GM19035 (cell line): Measurements from ENCODE around the gene FUT3.
"Not testable (repeated sequence)": the region's sequence is repeated elsewhere in the genome, so short reads cannot be mapped to it uniquely, and the experiment has no call there.

ENCODE experiments used
- ATAC-seq: cut with Tn5 transposase; IDR thresholded peaks from one replicate; pipeline ENCODE4 v1.9.1; 2021; ENCODE audit not compliant: unreplicated experiment

FUT3 gene

DNA sequence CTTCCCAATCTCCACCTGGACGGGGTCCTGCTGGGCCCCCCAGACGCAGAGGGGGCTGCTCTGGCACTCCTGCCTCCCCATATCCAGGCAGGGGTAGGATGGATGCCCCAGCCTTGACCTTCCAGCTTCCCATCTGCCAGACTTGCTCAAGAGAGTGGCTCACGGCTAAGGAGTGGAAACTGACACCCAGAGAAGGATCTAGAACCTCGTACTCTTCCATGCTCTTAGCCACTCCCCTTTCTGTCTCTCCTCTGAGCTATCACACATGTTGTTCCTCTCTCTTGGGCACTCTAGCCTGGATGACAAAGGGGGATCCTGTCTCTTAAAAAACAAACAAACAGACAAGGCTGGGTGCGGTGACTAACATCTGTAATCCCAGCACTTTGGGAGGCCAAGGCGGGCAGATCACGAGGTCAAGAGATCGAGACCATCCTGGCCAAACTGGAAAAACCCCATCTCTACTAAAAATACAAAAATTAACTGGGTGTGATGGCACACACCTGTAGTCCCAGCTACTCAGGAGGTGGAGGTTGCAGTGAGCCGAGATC is 31.2 kb upstream of the FUT3 start:
- ATAC-seq = no peak

- ATAC-seq = no peak
Measured at GRCh38 chr19:5881543-5882299, 30.5 kb upstream of the FUT3 start.

- no peak for ATAC-seq
Measured at GRCh38 chr19:5880604-5881078, 29.4 kb upstream of the FUT3 start.

GRCh38 chr19:5880196-5880595 is 28.9 kb upstream of the FUT3 start:
- no peak for ATAC-seq

DNA sequence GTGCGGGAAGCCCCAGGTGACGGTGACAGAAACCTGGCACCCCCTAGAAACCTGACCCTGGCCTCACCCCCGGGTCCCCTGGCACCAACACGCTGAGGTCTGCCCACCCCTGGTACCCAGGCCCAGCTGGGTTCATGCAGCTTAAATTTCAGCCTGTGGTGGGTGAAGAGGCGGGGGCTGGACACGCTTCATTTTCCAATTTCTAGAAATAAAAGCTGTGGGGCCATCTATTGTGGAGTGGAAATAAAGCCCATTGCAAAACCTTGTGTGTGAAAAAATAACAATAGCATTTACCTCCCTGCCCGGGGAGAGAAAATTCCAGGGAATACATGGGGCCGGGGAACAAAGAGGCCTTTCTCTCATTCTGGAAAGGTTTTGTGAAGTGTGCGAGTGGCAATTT is 26.6 kb upstream of the FUT3 start:
- no peak for ATAC-seq

DNA sequence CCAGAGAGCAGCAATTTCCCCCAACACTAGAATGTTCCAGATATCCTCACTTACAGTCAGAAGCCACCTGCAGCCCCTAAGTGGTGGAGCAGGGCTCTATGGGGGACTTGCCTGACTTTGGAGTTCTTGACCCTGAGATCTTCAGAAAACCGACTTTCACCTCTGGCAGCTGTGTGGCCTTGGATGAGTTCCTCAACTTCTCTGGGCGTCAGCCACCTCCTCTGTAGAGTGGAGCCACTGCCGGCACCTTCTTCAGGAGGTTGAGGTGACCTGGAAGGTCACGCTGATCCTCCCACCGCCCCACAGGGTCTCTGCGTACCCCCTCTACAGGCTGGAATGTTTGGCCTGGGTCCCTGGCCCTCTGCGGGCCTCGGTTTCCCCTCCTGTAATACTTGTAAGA is 26.2 kb upstream of the FUT3 start:
- ATAC-seq = no peak

GRCh38 chr19:5874496-5874895 is 23.2 kb upstream of the FUT3 start:
- not testable (repeated sequence) for ATAC-seq

DNA sequence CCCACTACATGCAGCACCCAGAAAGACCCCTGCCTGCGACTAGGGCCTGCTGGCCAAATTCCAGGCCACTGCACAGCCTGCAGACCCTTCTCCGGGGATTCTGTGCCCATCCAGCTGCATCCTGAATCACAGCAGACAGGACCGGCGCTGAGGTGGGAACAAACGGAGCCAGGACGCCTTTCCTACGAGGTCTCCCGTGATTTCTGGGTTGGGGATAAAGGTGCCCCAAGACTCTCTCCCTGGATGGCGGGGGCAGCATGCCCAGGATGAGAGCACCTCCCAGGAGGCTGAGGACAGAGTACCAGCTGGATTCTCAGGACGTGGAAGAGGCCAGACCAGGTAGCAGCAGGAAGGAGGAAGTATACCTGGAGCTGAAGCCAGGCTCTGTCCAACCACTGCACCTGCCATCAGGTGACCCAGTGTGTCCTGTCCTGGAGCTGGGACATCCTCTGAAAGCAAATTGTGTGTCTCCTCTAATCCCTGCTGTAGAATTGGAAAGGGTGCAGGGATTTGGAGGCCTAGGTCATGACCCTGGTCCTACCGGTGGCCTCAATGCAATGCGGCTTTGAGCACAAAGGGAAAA is 22.5 kb upstream of the FUT3 start:
- no peak for ATAC-seq

GRCh38 chr19:5870986-5871394 is 19.7 kb upstream of the FUT3 start:
- no peak for ATAC-seq

DNA sequence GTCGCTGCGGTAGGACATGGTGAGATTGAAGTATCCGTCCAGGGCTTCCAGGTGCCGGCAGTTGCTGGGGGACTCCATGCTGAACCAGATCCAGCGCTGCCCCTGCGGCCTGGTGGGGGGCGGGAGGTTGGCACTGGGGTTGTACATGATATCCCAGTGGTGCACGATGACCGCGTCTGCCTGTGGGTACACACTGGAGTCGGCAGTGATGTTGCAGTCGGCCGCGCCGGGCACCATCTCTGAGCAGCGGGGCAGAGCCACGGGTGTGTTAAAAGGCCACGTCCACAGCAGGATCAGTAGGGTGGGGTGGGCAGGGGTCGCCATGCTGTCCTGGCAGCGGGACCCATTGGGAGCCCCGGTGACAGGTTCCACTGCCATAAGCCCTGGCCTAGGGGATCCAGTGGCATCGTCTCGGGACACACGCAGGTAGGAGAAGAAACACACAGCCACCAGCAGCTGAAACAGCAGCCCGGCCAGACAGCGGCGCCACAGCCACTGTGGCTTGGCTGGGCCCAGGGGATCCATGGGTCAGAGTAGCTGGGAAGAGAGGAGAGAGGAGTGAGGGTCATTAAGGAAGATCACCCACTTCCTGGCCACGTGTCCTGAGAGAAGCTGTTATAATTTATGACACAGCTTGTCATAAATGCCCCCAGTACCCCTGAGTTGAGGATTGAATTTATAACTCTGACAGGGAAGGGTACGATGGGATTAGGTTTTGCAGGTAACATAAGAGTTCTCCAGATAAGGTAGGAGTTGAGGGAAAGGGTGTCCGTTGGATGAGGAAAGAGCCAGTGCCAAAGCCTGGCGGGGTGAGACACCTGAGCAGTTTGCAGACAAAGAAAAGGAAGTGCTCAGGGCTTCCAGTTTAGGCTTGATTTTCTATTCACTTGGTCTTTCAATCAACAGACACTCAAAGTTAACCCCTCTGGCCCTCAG is 16.2 kb upstream of the FUT3 start:
- ATAC-seq = no peak

GRCh38 chr19:5865772-5866171 is 14.5 kb upstream of the FUT3 start:
- ATAC-seq = no peak

GRCh38 chr19:5864725-5865486 is 13.7 kb upstream of the FUT3 start:
- no peak for ATAC-seq

GRCh38 chr19:5864013-5864720 is 12.9 kb upstream of the FUT3 start:
- ATAC-seq = no peak

DNA sequence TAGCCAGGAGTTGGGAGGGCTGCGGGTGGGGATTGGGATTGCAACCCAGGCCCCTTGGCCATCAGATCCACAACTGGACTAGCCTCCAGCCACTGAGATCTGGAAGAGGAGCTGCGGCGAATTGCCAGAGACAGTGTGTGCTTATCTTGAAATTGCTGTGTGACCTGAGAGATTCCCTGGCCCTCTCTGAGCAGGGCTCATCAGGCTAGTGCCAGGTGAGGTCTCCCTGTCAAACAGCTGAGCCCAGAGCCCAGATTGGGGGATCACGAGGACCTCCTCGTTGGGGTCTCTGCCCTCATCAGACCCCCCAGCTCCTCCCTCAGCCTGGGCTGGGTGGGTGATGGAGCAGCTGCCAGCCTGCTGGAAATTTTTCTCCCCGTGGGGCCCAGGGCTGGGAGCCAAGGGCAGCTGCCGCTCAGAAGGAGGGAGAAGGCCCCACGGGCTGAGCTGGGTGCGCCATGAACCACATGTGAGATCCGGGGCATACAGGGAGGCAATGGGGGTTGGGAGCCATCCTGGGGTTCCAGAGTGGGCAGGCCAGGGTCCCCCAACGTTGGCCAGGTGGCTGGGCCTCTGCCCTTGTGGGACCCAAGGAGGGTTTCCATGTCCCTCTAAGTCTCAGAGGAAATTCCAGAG is 11.9 kb upstream of the FUT3 start:
- ATAC-seq = no peak

DNA sequence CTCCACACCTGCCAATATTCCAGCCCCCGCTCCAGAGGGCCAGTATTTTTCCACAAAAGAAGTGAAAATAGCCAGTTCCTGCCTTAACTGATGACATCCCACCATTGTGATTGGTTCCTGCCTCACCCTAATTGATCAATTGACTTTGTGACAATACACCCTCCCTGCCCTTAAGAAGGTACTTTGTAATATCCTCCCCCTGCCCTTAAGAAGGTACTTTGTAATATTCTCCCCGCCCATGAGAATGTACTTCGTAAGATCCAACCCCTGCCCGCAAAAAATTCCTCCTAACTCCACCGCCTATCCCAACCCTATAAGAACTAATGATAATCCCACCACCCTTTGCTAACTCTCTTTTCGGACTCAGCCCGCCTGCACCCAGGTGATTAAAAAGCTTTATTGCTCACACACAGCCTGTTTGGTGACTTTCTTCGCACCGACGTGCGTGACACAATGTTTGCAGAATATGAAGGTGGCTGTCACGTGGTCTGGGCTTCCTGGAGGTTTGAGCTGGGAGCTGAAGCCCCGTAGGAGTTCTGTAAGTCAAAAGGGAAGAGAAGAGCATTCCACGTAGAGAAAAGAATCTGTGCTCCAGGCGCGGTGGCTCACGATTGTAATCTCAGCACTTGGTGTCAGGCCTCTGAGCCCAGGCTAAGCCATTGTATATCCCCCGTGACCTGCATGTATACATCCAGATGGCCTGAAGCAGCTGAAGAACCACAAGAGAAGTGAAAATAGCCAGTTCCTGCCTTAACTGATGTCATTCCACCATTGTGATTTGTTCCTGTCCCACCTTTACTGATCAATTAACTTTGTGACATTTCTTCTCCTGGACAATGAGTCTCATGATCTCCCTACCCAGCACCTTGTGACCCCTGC is 6.2 kb upstream of the FUT3 start:
- ATAC-seq = no peak

GRCh38 chr19:5855151-5855550 is 3.9 kb upstream of the FUT3 start:
- ATAC-seq = not testable (repeated sequence)

GRCh38 chr19:5854121-5854520 is 2.9 kb upstream of the FUT3 start:
- ATAC-seq = not testable (repeated sequence)

GRCh38 chr19:5850743-5851293 is 431 bp downstream of the FUT3 start:
- no peak for ATAC-seq
